Measurements from ENCODE around the gene SCIMP.

The SCIMP gene

GRCh38 chr17:5234645-5235576 lies at the start of gene SCIMP:
SCIMP (minus strand) TSS chr17:5234860; CDS start chr17:5234755, 105 bp downstream.
- TF ChIP-seq CTCF (IDR thresholded peaks at IDR 0.05; ENCODE audit: borderline replicate concordance, control extremely low read depth, extremely low read depth, insufficient read depth, missing control alignments): no peak
- in situ Hi-C loops (cut with MboI; ENCODE audit: low sequenced_read_pairs, unreplicated experiment): no loop called here
- DNase-seq (ENCODE audit: low spot score): peak; percentile 74

- in situ Hi-C loops (cut with MboI; ENCODE audit: low sequenced_read_pairs, unreplicated experiment): no loop called here
- DNase-seq (ENCODE audit: low spot score): no peak
- TF ChIP-seq CTCF (IDR thresholded peaks at IDR 0.05; ENCODE audit: borderline replicate concordance, control extremely low read depth, extremely low read depth, insufficient read depth, missing control alignments): no peak
Measured at GRCh38 chr17:5283571-5284315, 49.1 kb upstream of the SCIMP start.

GRCh38 chr17:5282642-5283217 lies 48.1 kb upstream of the SCIMP start:
- in situ Hi-C loops (cut with MboI; ENCODE audit: low sequenced_read_pairs, unreplicated experiment): no loop called here
- no peak for TF ChIP-seq CTCF (IDR thresholded peaks at IDR 0.05; ENCODE audit: borderline replicate concordance, control extremely low read depth, extremely low read depth, insufficient read depth, missing control alignments)
- no peak for DNase-seq (ENCODE audit: low spot score)

GRCh38 chr17:5281814-5282641 lies 47.4 kb upstream of the SCIMP start, which contains the start of gene RABEP1:
RABEP1 (plus strand) TSS chr17:5282284; CDS start chr17:5282487, 203 bp downstream.
- no peak for TF ChIP-seq CTCF (IDR thresholded peaks at IDR 0.05; ENCODE audit: borderline replicate concordance, control extremely low read depth, extremely low read depth, insufficient read depth, missing control alignments)
- DNase-seq (ENCODE audit: low spot score): peak; percentile 97
- in situ Hi-C loops (cut with MboI; ENCODE audit: low sequenced_read_pairs, unreplicated experiment): no loop called here

- no peak for DNase-seq (ENCODE audit: low spot score)
- in situ Hi-C loops (cut with MboI; ENCODE audit: low sequenced_read_pairs, unreplicated experiment): loop anchor here (25.0 kb wide), 1 partner anchor 165 kb away; the partner anchor contains the start of gene C1QBP
- no peak for TF ChIP-seq CTCF (IDR thresholded peaks at IDR 0.05; ENCODE audit: borderline replicate concordance, control extremely low read depth, extremely low read depth, insufficient read depth, missing control alignments)
Measured at GRCh38 chr17:5272322-5272721, 37.7 kb upstream of the SCIMP start.

All from GM13976 (cell line).